Measurements from ENCODE around the gene RASSF6.

- TF ChIP-seq CTCF (IDR thresholded peaks at IDR 0.05) (no peak), EZH2 (IDR thresholded peaks at IDR 0.05) (no peak), EZH2phosphoT487 (IDR thresholded peaks at IDR 0.05) (no peak)
Observed at GRCh38 chr4:73661646-73662119, 41.4 kb upstream of the RASSF6 start.

All from neural progenitor cell (in vitro differentiated cells).